ENCODE results near the gene VWA5A. TPM values are rescaled to one million over a fixed set of nuclear protein-coding genes. Genes with fewer than 3 reads are reported as not detected.

Gene VWA5A
- total RNA-seq, 2 experiments from 2014 or later, result 0.38 to 2.1 TPM

DNA sequence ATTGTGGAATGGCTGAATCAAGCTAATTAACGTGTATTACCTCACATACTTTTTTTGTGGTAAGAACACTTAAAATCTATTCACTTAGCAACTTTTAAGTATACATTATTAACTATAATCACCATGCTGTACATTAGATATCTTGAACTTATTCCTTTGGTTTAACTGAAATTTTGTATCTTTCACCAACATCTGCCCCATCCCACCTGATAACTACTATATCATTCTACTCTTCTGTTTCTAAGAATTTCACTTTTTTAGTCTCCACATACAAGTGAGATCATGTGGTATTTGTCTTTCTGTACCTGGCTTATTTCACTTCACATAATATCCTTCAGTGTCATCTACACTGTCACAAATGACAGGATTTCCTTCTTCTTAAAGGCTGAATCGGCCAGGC is 17.1 kb upstream of the VWA5A start:
- Histone ChIP-seq H3K79me2 (ENCODE audit: insufficient read depth, low read depth, low read length) (no peaks in the 10 kb centered on the region), H3K4me3 (ENCODE audit: low read depth, low read length, poor library complexity, severe bottlenecking) (no peak overlapping the region), H2AFZ (ENCODE audit: low read length) (no peak overlapping the region), H3K4me2 (ENCODE audit: low read length) (no peak overlapping the region), H3K27ac (ENCODE audit: low read depth, low read length, poor library complexity, severe bottlenecking) (no peak overlapping the region), H3K9me2 (ENCODE audit: insufficient read depth, low read length) (no peaks in the 10 kb centered on the region), H3K36me3 (ENCODE audit: insufficient read depth, low read length) (no peaks in the 10 kb centered on the region), H3K4me1 (ENCODE audit: insufficient read depth, low read length, poor library complexity, severe bottlenecking) (no peaks in the 10 kb centered on the region), H4K20me1 (ENCODE audit: insufficient read depth, low read length) (no peaks in the 10 kb centered on the region), H3K9me3 (ENCODE audit: low read length) (no peaks in the 10 kb centered on the region)
- ChIA-PET CTCF (ENCODE audit: unreplicated experiment) (no interaction called here), POLR2A (no interaction called here)
- intact Hi-C loops (cut with micrococcal nuclease; ENCODE audit: unreplicated experiment), result no loop called here
- TF ChIP-seq, protein P1, sequence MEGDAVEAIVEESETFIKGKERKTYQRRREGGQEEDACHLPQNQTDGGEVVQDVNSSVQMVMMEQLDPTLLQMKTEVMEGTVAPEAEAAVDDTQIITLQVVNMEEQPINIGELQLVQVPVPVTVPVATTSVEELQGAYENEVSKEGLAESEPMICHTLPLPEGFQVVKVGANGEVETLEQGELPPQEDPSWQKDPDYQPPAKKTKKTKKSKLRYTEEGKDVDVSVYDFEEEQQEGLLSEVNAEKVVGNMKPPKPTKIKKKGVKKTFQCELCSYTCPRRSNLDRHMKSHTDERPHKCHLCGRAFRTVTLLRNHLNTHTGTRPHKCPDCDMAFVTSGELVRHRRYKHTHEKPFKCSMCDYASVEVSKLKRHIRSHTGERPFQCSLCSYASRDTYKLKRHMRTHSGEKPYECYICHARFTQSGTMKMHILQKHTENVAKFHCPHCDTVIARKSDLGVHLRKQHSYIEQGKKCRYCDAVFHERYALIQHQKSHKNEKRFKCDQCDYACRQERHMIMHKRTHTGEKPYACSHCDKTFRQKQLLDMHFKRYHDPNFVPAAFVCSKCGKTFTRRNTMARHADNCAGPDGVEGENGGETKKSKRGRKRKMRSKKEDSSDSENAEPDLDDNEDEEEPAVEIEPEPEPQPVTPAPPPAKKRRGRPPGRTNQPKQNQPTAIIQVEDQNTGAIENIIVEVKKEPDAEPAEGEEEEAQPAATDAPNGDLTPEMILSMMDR (conservative IDR thresholded peaks at IDR 0.05; ENCODE audit: low read length), result no peak
- no peak for TF ChIP-seq EZH2phosphoT487 (IDR thresholded peaks at IDR 0.05; ENCODE audit: borderline replicate concordance, low read depth, low read length)
- no peak for DNase-seq (ENCODE audit: low spot score)
- no TSS peak for BruUV-seq (replicated peaks)

DNA sequence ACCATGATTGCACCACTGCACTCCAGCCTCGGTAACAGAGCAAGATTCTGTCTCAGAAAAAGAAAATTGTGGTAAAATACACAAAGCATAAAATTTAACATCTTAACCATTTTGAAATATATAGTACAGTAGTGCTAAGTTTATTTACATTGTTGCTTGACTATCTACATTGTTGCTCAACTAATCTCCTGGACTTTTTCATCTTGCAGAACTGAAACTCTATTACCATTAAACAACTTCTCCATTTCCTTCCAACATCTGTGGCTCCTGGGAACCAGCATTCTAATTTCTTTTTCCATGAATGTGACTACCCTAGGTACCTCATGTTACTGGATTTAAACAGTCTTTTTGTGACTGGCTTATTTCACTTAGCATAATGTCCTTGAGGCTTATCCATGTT is 13.5 kb upstream of the VWA5A start:
- no peak overlapping the region for H2AFZ ChIP-seq (ENCODE audit: low read length)
- BruUV-seq (replicated peaks), result no TSS peak
- H3K4me1 ChIP-seq (ENCODE audit: insufficient read depth, low read length, poor library complexity, severe bottlenecking), result no peaks in the 10 kb centered on the region
- no peaks in the 10 kb centered on the region for H4K20me1 ChIP-seq (ENCODE audit: insufficient read depth, low read length)
- H3K79me2 ChIP-seq (ENCODE audit: insufficient read depth, low read depth, low read length), result no peaks in the 10 kb centered on the region
- intact Hi-C loops (cut with micrococcal nuclease; ENCODE audit: unreplicated experiment), result no loop called here
- no peaks in the 10 kb centered on the region for H3K36me3 ChIP-seq (ENCODE audit: insufficient read depth, low read length)
- no peaks in the 10 kb centered on the region for H3K9me3 ChIP-seq (ENCODE audit: low read length)
- H3K4me3 ChIP-seq (ENCODE audit: low read depth, low read length, poor library complexity, severe bottlenecking), result no peak overlapping the region
- H3K9me2 ChIP-seq (ENCODE audit: insufficient read depth, low read length), result no peaks in the 10 kb centered on the region
- H3K27ac ChIP-seq (ENCODE audit: low read depth, low read length, poor library complexity, severe bottlenecking), result no peak overlapping the region
- TF ChIP-seq EZH2phosphoT487 (IDR thresholded peaks at IDR 0.05; ENCODE audit: borderline replicate concordance, low read depth, low read length), result no peak
- TF ChIP-seq, protein P1 (conservative IDR thresholded peaks at IDR 0.05; ENCODE audit: low read length), result no peak
- no peak overlapping the region for H3K4me2 ChIP-seq (ENCODE audit: low read length)
- no peak for DNase-seq (ENCODE audit: low spot score)
- POLR2A ChIA-PET, result no interaction called here
- CTCF ChIA-PET (ENCODE audit: unreplicated experiment), result no interaction called here

DNA sequence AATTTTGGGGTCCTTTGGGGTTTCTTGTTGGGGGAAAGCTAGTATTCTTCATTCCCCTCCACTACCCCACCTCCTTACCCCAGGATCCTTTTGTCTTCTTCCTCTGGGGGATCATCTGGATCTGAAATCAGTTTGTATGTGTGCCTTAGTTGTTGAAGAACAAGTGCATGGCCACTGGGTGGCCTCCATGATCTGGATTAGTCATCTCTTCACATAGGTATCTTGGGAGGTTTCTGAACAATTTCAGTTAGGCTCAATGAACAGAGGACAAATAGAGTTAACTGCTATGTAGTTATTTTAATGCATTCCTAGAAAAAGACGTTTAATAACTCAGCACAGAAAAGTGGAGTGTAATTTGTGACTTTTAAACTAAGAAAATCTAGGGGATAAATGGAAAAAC is 7.1 kb upstream of the VWA5A start:
- Histone ChIP-seq H3K27ac (ENCODE audit: low read depth, low read length, poor library complexity, severe bottlenecking) (no peak overlapping the region), H3K9me2 (ENCODE audit: insufficient read depth, low read length) (no peaks in the 10 kb centered on the region), H4K20me1 (ENCODE audit: insufficient read depth, low read length) (no peaks in the 10 kb centered on the region), H3K36me3 (ENCODE audit: insufficient read depth, low read length) (no peaks in the 10 kb centered on the region), H3K4me2 (ENCODE audit: low read length) (no peak overlapping the region), H3K9me3 (ENCODE audit: low read length) (no peaks in the 10 kb centered on the region), H2AFZ (ENCODE audit: low read length) (no peak overlapping the region), H3K4me1 (ENCODE audit: insufficient read depth, low read length, poor library complexity, severe bottlenecking) (no peaks in the 10 kb centered on the region), H3K4me3 (ENCODE audit: low read depth, low read length, poor library complexity, severe bottlenecking) (no peak overlapping the region), H3K79me2 (ENCODE audit: insufficient read depth, low read depth, low read length) (no peaks in the 10 kb centered on the region)
- ChIA-PET POLR2A (no interaction called here), CTCF (ENCODE audit: unreplicated experiment) (no interaction called here)
- BruUV-seq (replicated peaks), result no TSS peak
- TF ChIP-seq, protein P1 (conservative IDR thresholded peaks at IDR 0.05; ENCODE audit: low read length), result peak; percentile 60
- TF ChIP-seq EZH2phosphoT487 (IDR thresholded peaks at IDR 0.05; ENCODE audit: borderline replicate concordance, low read depth, low read length), result no peak
- peak; percentile 14 for DNase-seq (ENCODE audit: low spot score)
- intact Hi-C loops (cut with micrococcal nuclease; ENCODE audit: unreplicated experiment), result loop anchor here (5.0 kb wide), 1 partner anchor 219 kb away; no protein-coding TSS in a partner anchor
